Activated B cell treated with CpG ODN at 0.5 μM for 24 hours (primary cell): ENCODE measurements around the gene RBBP9. TPM values are rescaled to one million over a fixed set of nuclear protein-coding genes. Genes with fewer than 3 reads are reported as not detected.
A peak's percentile ranks its signal among the peaks of the same experiment; 100 is the strongest.

Experiments used
- ATAC-seq: fragments of 200-7000 bp; cut with Tn5 transposase; one replicate; pipeline ENCODE4 v1.10.0; 2021; ENCODE audit warnings: low read depth, mild to moderate bottlenecking, moderate library complexity
- CTCF ChIA-PET: fragments of 350-600 bp; sonication (Branson Sonifier 250); formaldehyde crosslinking; loops from one replicate; lab custom pipeline; 2021; ENCODE audit warnings: antibody characterized with exemption; lab: Charles Lee
- POLR2A ChIA-PET: fragments of 350-600 bp; sonication (Branson Sonifier 250); formaldehyde crosslinking; loops from one replicate; lab custom pipeline; 2021; ENCODE audit warnings: antibody characterized with exemption; lab: Charles Lee
- DNase-seq: peaks from one replicate; pipeline ENCODE4 v3.0.0; 2022
- H3K27ac Mint-ChIP-seq: one replicate; pipeline ENCODE4 v1.8.0; 2020; ENCODE audit warnings: mixed read lengths
- H3K27me3 Mint-ChIP-seq: one replicate; pipeline ENCODE4 v1.8.0; 2021; ENCODE audit warnings: mixed read lengths
- H3K36me3 Mint-ChIP-seq: one replicate; pipeline ENCODE4 v1.8.0; 2021; ENCODE audit warnings: low read depth, mixed read lengths
- H3K4me1 Mint-ChIP-seq: one replicate; pipeline ENCODE4 v1.8.0; 2021; ENCODE audit warnings: mixed read lengths
- H3K4me3 Mint-ChIP-seq: one replicate; pipeline ENCODE4 v1.8.0; 2020; ENCODE audit warnings: mild to moderate bottlenecking, mixed read lengths
- H3K9me3 Mint-ChIP-seq: one replicate; pipeline ENCODE4 v1.8.0; 2020; ENCODE audit warnings: mixed read lengths
- intact Hi-C: fragments of 100-400 bp; cut with micrococcal nuclease; formaldehyde crosslinking; loops from one replicate; pipeline ENCODE4 v1.15.1; 2024
- total RNA-seq: library from RNA; stranded (reverse); gene quantifications from 2 replicates; pipeline ENCODE4 v1.2.3, GENCODE V29; 2022
- TF ChIP-seq, protein P1 (sequence below): fragments of 200-600 bp; IDR thresholded peaks from one replicate; pipeline ENCODE4 v1.8.0; 2022; ENCODE audit warnings: antibody characterized with exemption, mild to moderate bottlenecking

Gene RBBP9
- total RNA-seq, 1 donor from 2014 or later = 10.6 TPM

DNA sequence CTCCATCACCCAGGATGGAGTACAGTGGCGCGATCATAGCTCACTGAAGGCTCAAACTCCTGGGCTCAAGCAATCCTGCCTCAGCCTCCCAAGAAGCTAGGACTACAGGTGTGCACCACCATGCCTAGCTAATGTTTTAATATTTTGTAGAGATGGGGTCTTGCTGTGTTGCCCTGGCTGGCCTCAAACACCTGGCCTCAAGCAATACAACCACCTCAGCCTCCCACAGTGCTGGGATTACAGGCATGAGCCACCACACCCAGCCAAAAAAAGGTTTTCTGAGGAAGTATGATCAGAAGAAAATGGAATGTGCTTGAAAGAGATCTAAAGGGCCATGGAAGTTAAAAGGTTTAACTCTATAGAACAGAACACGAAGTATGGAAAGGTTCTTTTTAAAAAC, 8.7 kb downstream of the RBBP9 start:
- ATAC-seq = no peak
- CTCF ChIA-PET = no interaction called here

DNA sequence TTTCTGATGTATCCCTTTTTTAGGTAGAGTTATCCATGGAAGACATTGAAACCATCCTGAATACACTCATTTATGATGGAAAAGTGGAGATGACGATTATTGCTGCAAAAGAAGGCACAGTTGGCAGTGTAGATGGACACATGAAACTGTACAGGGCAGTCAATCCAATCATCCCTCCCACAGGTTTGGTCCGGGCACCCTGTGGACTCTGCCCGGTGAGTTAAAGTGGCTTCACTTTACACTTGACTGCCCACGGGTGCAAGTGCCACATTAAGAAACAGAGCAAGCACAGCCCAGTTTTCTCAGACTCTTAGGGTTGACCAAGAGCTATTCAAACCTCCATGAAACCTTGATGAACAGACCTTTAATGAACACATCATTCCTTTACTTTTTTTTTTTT, 15.4 kb downstream of the RBBP9 start:
- Mint-ChIP-seq H3K27ac (no peak overlapping the region), H3K36me3 (peaks cover 77% of the 10 kb centered on the region), H3K27me3 (no peaks in the 10 kb centered on the region), H3K4me3 (no peak overlapping the region), H3K4me1 (no peaks in the 10 kb centered on the region), H3K9me3 (no peaks in the 10 kb centered on the region)
- DNase-seq (no peak), ATAC-seq (no peak)
- intact Hi-C loops = no loop called here
- TF ChIP-seq, protein P1, sequence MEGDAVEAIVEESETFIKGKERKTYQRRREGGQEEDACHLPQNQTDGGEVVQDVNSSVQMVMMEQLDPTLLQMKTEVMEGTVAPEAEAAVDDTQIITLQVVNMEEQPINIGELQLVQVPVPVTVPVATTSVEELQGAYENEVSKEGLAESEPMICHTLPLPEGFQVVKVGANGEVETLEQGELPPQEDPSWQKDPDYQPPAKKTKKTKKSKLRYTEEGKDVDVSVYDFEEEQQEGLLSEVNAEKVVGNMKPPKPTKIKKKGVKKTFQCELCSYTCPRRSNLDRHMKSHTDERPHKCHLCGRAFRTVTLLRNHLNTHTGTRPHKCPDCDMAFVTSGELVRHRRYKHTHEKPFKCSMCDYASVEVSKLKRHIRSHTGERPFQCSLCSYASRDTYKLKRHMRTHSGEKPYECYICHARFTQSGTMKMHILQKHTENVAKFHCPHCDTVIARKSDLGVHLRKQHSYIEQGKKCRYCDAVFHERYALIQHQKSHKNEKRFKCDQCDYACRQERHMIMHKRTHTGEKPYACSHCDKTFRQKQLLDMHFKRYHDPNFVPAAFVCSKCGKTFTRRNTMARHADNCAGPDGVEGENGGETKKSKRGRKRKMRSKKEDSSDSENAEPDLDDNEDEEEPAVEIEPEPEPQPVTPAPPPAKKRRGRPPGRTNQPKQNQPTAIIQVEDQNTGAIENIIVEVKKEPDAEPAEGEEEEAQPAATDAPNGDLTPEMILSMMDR = no peak
- POLR2A ChIA-PET = no interaction called here
- CTCF ChIA-PET = no interaction called here

More for the DNA sequence above, 8.7 kb downstream of the RBBP9 start:
- no peak overlapping the region for H3K4me3 Mint-ChIP-seq
- H3K9me3 Mint-ChIP-seq = no peaks in the 10 kb centered on the region
- TF ChIP-seq, protein P1 = no peak
- peaks cover 79% of the 10 kb centered on the region for H3K36me3 Mint-ChIP-seq
- POLR2A ChIA-PET = no interaction called here
- no peaks in the 10 kb centered on the region for H3K27me3 Mint-ChIP-seq
- no peak for DNase-seq
- H3K27ac Mint-ChIP-seq = no peak overlapping the region
- H3K4me1 Mint-ChIP-seq = no peaks in the 10 kb centered on the region
- intact Hi-C loops = no loop called here

DNA sequence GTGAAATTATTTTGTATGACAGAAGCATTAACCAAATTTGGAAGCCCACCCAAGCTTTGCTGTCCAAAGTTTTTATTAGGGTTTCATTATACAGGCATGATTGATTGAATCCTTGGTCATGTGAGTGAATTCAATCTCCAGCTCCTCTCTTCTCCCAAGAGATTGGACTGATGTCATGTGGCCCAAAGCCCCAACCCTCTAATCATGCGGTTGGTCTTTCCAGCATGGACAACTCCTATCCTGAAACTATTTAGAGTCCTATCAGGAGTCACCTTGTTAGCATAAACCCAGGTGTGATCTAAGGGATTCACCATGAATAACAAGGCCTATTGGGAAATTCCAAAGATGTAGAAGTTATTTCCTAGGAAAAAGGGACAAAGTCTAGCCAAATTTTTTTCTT, 19.2 kb downstream of the RBBP9 start:
- H3K36me3 Mint-ChIP-seq = peaks cover 74% of the 10 kb centered on the region
- no peaks in the 10 kb centered on the region for H3K27me3 Mint-ChIP-seq
- POLR2A ChIA-PET = no interaction called here
- H3K9me3 Mint-ChIP-seq = no peaks in the 10 kb centered on the region
- intact Hi-C loops = no loop called here
- ATAC-seq (no peak), DNase-seq (no peak)
- CTCF ChIA-PET = no interaction called here
- no peak overlapping the region for H3K4me3 Mint-ChIP-seq
- TF ChIP-seq, protein P1 = no peak
- H3K27ac Mint-ChIP-seq = no peak overlapping the region
- no peaks in the 10 kb centered on the region for H3K4me1 Mint-ChIP-seq

DNA sequence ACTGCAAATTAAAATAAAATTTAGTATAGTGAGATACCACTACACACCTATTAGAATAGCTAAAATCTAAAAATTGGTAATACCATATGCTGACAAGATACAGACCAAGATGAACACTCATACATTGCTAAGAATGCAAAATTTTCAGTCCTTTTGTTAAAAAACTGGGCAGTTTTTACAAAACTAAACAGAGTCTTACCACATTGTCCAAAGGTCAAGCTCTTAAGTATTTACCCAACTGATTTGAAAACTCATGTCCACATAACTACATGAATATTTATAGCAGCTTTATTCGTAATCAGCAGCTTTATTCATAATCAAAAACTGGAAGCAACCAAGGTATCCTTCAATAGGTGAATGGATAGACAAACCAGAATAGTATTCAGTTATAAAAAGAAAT, 19.8 kb downstream of the RBBP9 start:
- no peaks in the 10 kb centered on the region for H3K27me3 Mint-ChIP-seq
- CTCF ChIA-PET = no interaction called here
- H3K9me3 Mint-ChIP-seq = no peaks in the 10 kb centered on the region
- POLR2A ChIA-PET = no interaction called here
- no peak overlapping the region for H3K4me3 Mint-ChIP-seq
- ATAC-seq (no peak), DNase-seq (no peak)
- TF ChIP-seq, protein P1 = no peak
- peaks cover 68% of the 10 kb centered on the region for H3K36me3 Mint-ChIP-seq
- no peaks in the 10 kb centered on the region for H3K4me1 Mint-ChIP-seq
- H3K27ac Mint-ChIP-seq = no peak overlapping the region
- intact Hi-C loops = no loop called here

DNA sequence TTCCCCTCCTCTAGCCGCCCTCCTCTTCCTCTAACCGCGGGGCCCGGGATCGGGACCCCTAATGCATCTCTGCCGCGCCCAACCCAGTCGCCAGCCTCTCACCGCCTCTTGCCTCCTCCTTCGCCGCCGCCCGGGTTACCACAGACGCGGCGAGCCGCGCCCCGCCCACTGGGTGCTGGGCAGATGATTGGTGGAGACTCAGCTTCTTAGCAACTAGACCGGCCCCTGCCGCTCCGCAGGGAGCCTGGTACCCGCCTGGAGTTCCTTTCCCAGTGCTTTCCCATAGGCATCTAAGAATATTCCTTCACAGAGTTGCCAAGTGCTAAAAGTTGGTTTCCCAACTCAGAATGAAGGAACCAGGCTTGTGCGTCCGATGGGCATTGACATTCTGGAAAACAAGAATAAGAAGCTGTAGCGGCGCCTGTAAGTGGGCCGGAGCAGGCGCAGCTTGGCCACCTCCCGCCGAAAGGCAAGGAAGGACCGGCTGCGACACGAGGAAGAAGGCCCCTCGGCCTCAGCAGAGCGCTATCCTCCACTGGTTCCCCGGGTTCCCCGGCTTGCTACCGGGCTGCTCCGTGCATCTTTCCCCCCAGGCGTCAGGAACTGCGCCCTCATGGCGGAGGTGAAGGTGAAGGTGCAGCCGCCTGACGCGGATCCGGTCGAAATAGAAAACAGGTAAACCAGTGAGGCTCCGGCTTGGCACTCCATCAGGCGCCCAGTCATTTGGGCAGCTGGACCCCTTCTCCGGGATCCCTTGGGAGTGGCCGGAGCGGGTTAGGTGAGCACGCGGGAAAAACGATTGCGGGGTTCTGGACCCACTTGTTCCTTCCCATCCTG, 29.9 kb downstream of the RBBP9 start, which contains the start of the genes DZANK1 and POLR3F:
DZANK1 (minus strand) TSS at position 137 of the 837 bp plus-strand sequence. CDS start 1,672 bp downstream, outside the sequence.
POLR3F (plus strand) TSS at position 497 of the 837 bp plus-strand sequence; CDS start at position 614, 117 bp downstream.
- peak within 1 kb of the TSS; percentile 99 for H3K4me3 Mint-ChIP-seq
- ATAC-seq (peak; percentile 96), DNase-seq (peak; percentile 88)
- no peaks in the 10 kb centered on the region for H3K27me3 Mint-ChIP-seq
- TF ChIP-seq, protein P1 = no peak
- ChIA-PET CTCF (interaction anchor here (0.6 to 2.0 kb wide), 6 partner anchors 30 to 1477 kb away, joined by 3 to 6 read pairs (median 4); partner anchors contain the start of genes RBBP9 and SEC23B), POLR2A (interaction anchor here (0.5 to 3.0 kb wide), 11 partner anchors 13 to 500 kb away, joined by 3 to 72 read pairs (median 6); partner anchors contain the start of genes KAT14, MGME1, PET117 and RBBP9)
- intact Hi-C loops = loop anchor here (1.0 to 5.0 kb wide), 11 partner anchors 30 to 965 kb away; partner anchors contain the start of genes KAT14, PET117, RBBP9 and RRBP1
- peaks cover 28% of the 10 kb centered on the region for H3K36me3 Mint-ChIP-seq
- H3K9me3 Mint-ChIP-seq = no peaks in the 10 kb centered on the region
- H3K27ac Mint-ChIP-seq = peak within 1 kb of the TSS; percentile 95
- peaks cover 27% of the 10 kb centered on the region for H3K4me1 Mint-ChIP-seq
